Stimulated activated CD4-positive, alpha-beta T cell treated with anti-CD3 and anti-CD28 coated beads, Interleukin-4, amount 100 ng/mL, for 24 hours (primary cell): ENCODE results near the gene GNAT1.
"Not testable (repeated sequence)": the region's sequence is repeated elsewhere in the genome, so short reads cannot be mapped to it uniquely, and the experiment has no call there.

Experiments used
- DNase-seq: peaks from one replicate; pipeline ENCODE4 v3.0.0-alpha.2; 2020

Gene GNAT1

GRCh38 chr3:50222169-50222528 is 30.7 kb downstream of the GNAT1 start:
- DNase-seq = no peak

GRCh38 chr3:50224639-50225038 is 33.2 kb downstream of the GNAT1 start:
- DNase-seq = no peak

GRCh38 chr3:50226888-50227389 is 35.5 kb downstream of the GNAT1 start:
- peak; percentile 41 for DNase-seq

- DNase-seq = peak; percentile 87
Measured at GRCh38 chr3:50227390-50228183, 36.2 kb downstream of the GNAT1 start.

- DNase-seq = not testable (repeated sequence)
Measured at GRCh38 chr3:50228184-50228763, 36.9 kb downstream of the GNAT1 start.

- DNase-seq = no peak
Measured at GRCh38 chr3:50229490-50229889, 38.1 kb downstream of the GNAT1 start.

GRCh38 chr3:50230104-50230793 is 38.8 kb downstream of the GNAT1 start:
- DNase-seq = no peak

- no peak for DNase-seq
Measured at GRCh38 chr3:50230794-50231125, 39.4 kb downstream of the GNAT1 start.

- no peak for DNase-seq
Measured at GRCh38 chr3:50231581-50231980, 40.2 kb downstream of the GNAT1 start.

- DNase-seq = no peak
Measured at GRCh38 chr3:50232303-50232702, 40.9 kb downstream of the GNAT1 start.

- DNase-seq = no peak
Measured at GRCh38 chr3:50233176-50233575, 41.8 kb downstream of the GNAT1 start.

- peak; percentile 99 for DNase-seq
Measured at GRCh38 chr3:50235716-50236483, 44.5 kb downstream of the GNAT1 start, which contains the start of gene GNAI2. TSS of gene GNAI2 (plus strand) at chr3:50236204. CDS start at chr3:50236336, 132 bp downstream.

GRCh38 chr3:50236484-50237132 is 45.2 kb downstream of the GNAT1 start:
- DNase-seq = no peak

GRCh38 chr3:50237133-50237651 is 45.8 kb downstream of the GNAT1 start:
- DNase-seq = peak; percentile 27

GRCh38 chr3:50237754-50238548 is 46.5 kb downstream of the GNAT1 start:
- DNase-seq = peak; percentile 89

- peak; percentile 26 for DNase-seq
Measured at GRCh38 chr3:50238549-50239026, 47.2 kb downstream of the GNAT1 start.

- DNase-seq = no peak
Measured at GRCh38 chr3:50239649-50240048, 48.2 kb downstream of the GNAT1 start.

GRCh38 chr3:50241163-50241562 is 49.8 kb downstream of the GNAT1 start:
- DNase-seq = no peak

GRCh38 chr3:50241713-50242380 is 50.4 kb downstream of the GNAT1 start:
- DNase-seq = no peak

- no peak for DNase-seq
Measured at GRCh38 chr3:50242381-50242770, 51.0 kb downstream of the GNAT1 start.
